OCI-LY3 (cell line): ENCODE results near the gene ACVRL1.

Experiments used
- CTCF ChIP-seq: fragments of 200-600, 300-600 bp; sonication (generic); IDR thresholded peaks from 2 replicates; pipeline ENCODE4 v1.5.1; 2014; ENCODE audit warnings: antibody characterized with exemption, low read length, low read depth
- EZH2phosphoT487 ChIP-seq: fragments of 200-600 bp; shearing (Covaris generic); IDR thresholded peaks from 2 replicates; pipeline ENCODE4 v1.6.1; 2018; ENCODE audit warnings: antibody characterized with exemption, mixed run types, low read depth

GRCh38 chr12:51922762-51923505 is 15.6 kb downstream of the ACVRL1 start:
- TF ChIP-seq CTCF: no peak
- no peak for TF ChIP-seq EZH2phosphoT487
